ENCODE data around the gene LMX1A.

The LMX1A gene

DNA sequence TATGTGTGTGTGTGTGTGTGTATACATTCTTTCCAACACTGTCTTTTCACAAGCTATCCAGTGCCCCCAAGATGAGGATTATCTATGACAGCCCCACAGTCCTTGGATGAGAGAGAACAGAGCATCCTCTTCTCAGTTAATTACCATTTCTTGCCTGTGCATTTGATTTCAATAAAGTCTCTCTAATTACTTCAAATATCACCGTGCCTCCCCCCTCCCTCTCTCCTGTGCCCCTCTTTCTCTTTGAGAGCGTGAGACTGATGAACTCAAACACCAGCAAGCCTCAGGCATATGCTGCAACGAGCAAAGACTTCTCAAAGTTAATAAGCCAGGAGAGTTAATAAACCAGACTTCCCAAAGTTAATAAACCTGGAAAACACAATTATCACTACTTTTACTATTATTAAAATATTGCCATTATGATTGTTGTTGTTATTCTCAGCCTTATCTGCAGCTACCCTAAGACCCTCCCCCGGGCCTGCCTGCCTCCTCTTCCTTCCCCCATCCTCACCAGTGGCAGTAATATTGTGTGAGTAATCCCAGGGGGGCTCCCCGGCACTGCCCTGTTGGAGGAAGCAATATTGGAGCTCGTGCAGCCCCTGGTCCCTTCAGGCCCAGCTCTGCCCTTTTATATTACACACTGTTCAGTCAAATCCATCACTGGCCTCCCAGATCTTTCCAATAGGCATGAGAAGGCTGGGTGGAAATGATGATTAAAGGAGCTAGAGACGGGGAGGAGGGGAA is 30.9 kb downstream of the LMX1A start:
- no peak for ATAC-seq
- DNase-seq, result no peak

DNA sequence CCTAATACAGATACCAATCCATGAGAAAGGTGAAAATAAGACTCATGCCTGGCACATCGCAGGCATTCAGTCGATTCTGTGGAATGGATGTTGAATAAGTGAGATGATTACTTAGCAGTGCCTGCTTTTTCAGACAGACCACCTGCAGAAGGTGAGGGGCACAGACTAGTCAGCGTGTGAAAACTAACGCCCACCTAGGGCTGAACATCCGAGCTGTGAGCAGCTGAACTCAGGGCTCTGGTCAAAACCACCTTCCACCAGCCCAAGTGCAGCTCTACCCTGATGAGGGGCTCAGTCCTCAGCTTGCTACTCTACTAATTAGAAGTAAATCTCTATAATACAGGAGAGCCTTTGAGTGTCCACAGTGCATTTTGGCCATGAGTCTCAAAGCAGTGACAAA is 32.5 kb downstream of the LMX1A start:
- no peak for DNase-seq
- ATAC-seq, result no peak

DNA sequence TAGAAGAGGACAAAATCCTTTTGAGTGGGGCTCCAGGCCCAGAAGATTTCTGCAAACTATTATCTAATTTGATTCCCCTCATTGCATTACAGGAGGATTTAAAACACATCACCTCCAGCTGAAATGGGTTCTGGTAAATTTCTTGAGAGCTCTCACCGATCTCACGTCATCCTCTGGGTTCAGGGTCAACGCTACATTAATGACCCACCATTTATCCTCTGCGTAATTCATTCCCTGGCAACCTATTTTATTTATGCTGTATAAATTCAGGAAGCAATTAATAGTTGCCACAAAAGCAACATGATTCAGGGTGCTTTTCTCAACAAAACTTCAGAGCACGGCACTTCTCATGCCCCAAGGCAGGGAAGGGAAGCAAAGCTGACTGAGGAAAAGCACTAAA is 38.9 kb downstream of the LMX1A start:
- DNase-seq (no peak), ATAC-seq (no peak)

DNA sequence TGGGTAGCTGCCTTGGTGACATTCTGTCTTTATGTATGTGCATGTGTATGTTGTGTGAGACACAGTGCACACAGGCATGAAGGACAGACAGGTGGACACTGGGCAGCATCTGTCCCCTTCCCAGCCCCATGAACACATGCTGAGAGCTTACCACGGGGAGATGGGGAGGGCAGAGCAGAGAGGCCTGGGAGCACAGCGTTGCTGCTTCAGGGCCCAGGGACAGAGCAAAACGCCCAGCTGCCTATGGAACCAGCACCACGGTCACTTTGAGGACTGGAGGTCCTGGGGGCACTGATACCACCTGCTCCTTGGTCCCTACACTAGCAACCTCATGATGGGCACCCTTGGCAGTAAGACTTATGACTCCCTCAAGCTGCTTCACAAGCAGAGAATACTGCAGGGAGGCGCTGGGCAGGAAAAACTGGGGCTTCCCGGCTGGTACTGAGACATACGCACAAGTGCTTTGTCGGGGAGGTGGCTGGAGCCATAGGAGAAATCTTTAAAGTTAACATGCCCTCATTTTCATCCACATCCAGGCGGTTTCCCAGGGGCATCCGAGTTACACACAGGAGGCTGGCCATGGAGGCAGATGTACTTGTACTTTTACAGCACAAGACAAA is 40.3 kb downstream of the LMX1A start:
- no peak for DNase-seq
- ATAC-seq, result no peak

DNA sequence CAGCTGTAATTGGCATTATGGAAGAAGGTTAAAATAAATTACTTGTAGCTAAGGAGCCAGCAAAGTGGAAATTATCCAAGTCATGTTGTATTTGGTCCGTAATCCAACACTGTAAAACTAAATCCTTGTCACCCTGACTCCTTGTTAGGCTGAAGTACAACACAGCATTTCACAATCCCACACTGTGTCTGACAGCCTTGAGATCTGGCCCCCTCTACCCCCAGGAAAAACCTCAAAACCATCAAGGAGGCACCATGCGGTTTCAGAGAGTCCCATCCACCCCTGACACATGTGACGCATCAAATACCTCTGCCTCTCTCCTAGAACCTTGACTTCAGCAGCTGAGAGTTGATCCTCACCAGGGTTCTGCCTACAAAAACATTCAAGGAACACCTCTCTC is 41.0 kb downstream of the LMX1A start:
- ATAC-seq, result no peak
- no peak for DNase-seq

DNA sequence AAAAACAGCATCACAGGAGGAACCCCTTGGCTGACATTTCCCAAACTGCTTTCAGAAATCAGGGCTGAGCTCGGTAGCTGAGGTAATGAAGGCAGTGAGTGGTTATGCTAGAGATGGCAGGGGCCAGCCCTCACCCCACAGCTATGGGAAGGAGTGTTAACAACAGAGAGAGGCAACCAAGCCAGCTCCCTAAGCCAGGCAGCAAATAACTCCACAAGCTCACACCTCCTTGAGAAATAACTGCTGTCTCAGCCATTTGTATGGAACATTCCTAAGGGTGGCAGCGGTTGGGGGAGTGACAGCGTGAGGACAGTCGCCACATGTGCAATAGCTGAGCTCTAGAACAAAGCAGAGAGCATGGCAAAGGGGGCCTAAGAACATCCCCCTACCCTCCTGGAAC is 42.6 kb downstream of the LMX1A start:
- DNase-seq, result no peak
- ATAC-seq, result no peak

DNA sequence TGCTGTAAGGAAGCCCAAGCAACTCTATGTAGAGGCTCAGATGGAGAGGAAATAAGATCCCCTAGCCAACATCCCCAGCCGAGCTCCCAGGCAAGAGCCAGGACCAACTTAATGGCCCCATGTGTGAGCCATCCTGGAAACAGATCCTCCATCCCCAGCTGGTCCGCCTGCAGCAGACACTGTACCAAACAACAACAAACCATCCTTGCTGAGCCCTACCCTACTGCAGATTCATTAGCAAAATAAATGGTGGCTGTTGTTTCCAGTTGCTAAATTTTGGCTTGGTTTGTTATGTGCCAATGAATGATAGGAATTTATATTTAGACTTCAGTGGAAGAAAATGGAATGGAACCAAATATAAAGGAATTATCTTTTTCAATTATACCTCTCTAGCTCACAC is 43.9 kb downstream of the LMX1A start:
- no peak for ATAC-seq
- no peak for DNase-seq

DNA sequence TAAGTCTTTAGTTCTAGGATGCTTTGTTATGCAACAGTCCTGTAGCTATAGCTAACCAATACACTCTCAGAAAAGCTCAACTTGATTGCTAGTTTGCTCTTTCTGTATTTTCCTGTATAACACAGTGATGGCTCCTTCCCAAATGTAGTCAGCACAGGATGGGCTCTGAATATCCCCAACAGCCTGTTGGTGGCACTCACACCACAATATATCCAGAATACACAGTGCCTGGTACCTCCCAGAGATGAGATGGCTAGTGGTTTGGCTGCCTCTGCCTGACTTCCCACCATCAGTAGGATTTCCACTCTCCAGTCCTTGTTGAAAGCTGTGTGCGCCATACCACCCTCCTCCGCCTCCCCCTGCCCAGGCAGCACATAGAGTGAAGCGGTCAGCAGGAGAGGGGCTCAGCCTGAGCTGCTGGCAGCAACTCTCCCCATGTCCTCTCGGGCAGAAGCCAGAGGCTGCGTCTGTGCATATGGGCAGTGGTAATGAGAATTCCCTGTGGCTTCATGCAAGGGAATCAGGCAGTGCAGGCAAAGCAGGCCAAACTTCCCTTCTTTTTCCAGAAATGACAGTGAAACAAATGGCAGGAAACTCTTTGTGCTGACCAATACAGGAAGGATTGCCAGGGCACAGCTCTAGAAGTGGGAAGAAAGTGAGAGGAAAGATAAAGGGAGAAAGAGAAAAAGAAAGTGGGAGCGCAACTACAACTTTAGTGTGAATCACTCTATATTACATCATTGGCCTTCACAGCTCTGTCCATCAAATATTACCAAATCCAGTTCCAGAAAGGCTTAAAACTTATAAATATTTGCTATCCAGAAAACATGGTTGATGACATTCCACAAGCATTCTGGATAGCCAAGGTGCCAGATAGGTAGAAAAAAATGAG is 49.7 kb downstream of the LMX1A start:
- no peak for DNase-seq
- no peak for ATAC-seq

DNA sequence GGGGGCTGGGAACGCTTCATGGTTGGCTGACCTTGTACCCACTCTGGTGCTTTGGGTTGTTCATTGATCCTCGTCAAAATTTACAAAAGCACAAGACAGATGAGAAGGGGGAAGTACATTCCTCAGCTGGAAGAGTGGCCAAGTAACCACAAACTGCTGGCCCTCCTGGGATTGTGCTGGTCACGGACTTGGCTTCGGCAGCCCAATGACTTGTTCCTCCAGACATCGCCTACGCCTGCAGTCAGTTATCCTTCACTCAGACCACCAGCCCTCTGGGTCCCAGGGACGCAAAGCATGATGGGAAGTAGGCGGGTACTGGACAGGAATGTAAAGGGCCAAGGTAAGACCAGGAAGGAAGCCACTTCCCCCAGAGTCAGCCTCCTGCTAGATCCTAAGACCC is 53.1 kb downstream of the LMX1A start:
- no peak for ATAC-seq
- no peak for DNase-seq

DNA sequence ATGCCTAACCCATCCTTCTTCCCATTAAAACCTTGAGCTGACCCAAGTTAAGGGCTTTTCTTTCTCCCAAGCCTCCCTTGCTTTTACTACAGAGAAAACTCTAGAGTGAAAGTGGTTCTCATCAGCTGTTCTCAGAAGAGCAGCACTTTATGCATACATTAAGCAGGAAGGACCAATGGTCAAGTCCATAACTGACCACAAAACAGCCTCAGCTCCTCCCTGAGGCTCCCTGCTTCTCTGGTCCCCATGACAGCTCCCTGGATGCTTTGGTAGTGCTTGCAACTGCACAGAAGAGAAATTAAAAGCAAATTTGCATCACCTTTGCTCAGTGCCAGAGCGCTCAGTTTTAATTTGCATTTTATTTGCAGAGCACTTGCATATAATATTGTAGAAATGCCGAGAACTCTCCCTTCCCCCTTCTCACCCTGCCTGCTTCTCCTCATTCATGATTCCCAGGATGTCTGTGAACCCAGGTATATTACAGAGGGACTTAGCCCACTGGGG is 56.1 kb downstream of the LMX1A start:
- ATAC-seq, result no peak
- no peak for DNase-seq

DNA sequence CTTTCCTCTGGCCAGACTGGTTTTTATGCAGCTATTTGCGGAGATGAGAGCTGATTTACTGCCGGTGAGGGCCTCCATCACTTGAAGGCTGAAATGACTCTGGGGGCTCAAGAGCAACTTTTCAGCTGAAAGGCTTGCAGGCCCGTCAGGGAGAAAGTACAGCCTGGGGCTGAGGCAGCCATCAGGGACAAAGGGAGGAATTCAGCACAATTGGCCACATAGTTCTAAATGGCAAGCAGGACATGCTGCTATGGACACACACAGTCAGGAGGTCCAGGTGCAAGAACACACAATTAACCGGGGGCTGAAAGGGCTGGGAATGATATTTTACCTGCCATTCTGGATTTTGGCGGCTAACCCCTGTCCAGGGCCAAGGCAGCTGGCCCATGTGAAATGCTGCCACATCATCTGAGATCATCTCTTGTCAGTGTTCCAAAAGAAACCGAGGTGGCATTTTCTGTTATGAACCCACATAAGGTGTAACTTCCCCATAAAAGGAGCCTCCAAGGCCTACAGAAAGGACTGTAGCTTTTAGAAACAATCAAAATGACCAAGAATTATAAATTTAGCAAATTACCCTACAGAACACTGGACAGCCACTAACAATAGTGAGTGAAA is 58.2 kb downstream of the LMX1A start:
- DNase-seq (no peak), ATAC-seq (no peak)

DNA sequence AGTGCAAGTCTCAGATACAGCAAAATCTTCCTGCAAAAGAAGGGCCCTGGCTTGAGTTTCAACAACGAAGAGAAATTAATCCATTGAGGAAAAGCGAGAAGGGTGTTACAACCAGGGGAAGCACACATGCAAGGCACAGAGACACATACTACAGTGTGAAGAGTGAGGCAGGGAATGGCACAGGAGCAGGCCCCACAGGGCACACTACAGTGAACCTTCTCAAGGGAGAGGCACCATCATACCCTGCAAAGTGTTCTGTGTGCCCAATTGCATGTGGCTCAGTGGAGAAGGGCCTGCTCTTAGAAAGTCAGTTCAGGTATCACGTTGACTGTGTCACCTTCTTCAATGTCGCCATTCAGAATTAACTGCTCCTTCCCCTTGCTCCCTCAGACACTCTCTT is 60.3 kb downstream of the LMX1A start:
- ATAC-seq (no peak), DNase-seq (no peak)

DNA sequence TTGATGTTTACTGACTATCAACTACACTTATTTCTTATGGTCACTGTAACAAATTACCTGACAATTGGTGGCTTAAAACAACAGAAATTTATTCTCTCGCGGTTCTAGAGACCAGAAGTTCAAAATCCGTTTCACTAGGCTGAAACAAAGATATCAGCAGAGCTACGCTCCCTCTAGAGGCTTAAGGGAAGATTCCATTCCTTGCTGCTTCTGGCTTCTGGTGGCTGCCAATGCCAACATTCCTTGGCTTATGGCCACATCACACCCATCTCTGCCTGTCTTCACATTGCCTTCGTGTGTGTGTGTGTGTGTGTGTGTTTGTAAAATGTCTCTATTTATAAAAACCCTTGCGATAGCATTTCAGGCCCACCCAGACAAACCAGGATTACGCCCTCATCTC is 66.4 kb downstream of the LMX1A start:
- no peak for DNase-seq
- no peak for ATAC-seq

DNA sequence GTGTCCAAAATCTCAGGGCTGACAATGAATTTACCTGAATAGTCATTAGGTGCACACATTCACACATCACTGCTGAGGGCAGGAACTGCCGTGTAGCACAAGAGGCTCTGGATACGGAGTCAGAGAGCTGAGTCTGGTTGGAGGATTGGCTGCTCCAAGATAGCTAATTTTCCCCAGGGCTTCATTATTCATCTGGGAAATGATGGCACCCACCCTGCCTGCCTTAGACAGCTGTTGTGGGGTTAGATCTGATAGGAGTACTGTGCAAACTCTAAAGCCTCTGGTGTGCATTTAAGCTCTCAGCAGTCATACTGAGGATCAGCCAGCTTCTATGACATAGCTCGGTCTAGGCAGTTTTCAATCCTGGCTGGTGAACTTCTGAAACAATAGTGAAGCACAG is 67.0 kb downstream of the LMX1A start:
- ATAC-seq, result no peak
- no peak for DNase-seq

DNA sequence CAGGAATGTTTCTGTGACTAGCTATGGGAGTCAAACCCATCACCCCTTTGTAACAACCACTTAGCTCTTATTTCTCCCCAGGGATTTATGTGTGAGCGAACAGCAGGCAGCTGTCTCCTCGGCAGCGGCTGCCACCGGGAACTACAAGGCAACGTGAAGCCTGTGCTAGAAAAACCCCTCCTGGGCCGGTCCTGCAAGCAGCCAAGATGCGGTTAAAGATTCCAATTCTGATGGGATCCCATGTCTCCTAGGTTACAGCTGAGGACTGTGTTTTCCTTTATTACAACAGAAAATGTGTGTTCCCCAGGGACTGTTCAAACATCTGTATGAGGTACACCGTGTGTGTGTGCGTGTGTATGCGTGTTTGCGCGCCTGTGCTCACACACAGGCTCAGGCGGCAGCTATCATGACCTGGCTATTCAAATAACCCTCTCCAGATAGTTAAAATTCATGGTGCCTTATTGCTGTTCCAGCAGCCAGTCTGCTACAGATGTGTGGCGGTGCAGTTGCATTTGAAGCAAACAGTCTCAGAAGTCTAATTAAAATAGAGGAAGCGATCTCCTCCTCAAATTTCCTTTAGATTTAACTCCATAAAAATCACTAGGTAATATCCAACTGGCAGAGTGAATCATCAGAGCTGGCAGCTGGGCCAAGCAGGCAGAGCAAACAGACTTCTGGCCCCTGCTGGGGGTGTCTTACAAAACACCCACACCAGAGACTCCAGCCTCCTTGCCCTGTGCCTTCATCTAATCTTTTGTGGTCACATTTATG is 68.0 kb downstream of the LMX1A start:
- no peak for ATAC-seq
- DNase-seq, result no peak

DNA sequence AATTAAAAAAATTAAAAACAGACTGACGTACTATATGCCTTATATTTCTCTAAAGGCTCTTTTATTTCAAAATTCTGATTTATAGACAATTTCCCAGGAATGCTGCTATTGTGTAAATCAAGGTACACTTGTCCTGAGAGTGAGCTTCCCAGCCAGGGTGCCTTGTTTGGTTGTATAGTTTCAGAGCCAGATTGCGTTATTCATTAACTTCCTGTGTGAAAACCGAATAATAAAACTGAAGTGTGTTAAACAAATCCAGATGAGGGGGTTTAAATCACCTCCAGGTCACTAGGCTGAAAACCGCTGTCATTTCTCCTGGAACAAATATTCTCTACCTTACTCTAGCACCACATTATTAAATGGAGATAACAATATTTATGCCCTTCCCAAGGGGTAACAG is 68.7 kb downstream of the LMX1A start:
- ATAC-seq (no peak), DNase-seq (no peak)

DNA sequence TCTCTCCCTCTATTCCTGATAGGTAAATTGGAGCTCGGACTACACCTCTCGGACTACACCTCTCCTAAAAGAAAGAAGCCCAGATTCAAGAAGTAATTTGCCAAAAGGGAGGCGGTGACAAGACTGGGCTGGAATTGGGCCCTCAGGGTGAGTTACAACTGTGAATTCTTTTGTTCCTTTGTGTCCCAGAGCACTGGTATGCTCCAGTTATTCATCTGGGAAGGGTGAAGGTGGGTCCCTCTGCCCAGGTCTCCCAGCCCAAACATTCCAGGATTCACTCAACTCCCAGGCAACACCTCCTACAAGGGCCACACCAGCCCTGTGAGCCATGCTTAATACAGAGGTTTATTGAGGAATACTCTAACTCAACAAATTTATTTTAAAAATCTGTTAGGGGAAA is 69.2 kb downstream of the LMX1A start:
- ATAC-seq (no peak), DNase-seq (no peak)

DNA sequence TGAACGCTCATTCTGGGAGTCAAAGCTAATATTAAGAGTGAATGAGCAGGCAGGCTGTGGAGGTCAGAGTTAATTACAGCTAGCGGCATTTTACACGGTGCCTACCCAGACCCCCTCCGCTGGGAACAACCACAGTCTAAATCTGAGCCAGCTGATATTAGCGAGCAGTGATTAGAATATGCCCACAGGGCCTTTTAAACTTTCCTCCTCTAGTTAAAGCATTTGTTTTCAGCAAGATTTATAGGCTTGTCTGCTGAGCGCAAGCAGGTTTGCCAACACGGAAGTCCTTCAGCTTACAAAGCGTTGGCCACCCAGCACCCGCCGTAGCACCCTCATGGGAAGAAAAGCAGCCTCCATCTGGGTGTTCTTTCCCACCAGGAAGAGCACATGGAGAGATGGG is 72.1 kb downstream of the LMX1A start:
- ATAC-seq (no peak), DNase-seq (no peak)

DNA sequence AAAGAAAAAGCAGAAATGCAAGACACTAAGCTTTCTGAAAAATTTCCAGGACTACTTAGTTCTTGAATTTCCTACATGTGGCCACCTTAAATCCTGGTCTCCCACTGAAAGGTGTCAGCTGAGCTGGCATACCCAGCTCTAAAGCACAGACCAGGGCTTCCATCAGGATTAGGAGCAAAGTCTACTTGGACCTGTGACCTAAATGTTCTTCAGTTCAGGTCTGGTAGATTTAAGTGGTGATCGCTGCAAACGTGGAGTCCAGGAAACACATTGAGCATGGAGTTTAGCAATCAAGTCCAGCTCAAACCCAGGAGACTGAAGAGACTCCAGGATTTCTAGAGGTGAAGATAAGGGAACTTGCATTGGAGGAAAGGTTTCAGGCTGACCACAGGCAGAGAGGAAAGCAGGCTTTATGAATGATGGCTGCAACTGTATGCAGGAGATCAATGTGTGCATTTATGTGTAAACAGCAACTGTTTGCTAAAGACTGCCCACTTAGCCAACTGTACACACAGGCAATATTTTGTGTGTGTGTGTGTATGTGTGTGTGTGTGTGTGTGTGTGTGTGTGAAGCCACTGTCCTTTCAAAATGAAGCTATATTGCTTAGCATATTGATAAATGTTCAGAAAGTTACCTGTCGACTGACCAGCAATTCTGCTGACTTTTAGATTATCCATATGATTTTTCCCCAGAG is 75.2 kb downstream of the LMX1A start:
- no peak for DNase-seq
- no peak for ATAC-seq

DNA sequence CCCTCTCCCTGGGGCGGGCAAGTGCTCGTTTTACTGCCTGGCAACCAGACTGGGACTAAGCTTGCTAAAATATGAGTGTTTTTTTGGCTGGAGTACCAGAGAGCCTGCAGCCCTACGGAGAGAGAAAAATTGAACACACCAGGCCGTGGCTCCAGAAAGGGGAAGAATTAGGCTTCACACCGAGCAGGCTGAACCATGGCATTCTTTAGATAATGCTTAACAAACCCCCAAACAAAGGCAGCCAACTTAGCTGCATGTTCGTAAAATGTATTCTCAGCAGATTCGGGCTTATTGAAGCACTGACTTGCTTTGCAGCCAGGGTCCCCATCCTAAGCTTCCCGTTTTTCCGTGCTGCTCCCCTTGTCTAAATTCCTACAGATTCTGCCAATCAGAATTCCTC is 76.6 kb downstream of the LMX1A start:
- ATAC-seq (no peak), DNase-seq (no peak)

DNA sequence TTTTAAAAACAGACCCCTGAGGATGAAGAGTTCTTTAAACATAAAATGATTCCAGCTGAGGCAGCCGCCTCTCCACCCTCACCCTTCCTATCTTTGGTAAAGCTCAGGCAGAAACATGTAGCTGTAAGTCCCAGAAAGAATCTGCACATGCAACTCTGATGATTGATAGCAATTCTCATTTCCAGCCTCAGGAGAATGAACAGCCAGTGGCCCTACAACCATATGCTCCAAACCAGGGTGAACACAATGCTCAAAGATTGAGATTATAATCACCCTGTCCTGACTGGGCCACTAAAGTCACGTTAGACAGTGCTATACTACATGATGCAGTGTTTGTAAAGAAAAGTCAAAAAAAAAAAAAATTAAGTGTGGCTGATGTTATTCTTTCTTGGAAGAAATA is 80.2 kb downstream of the LMX1A start:
- no peak for DNase-seq

More for the DNA sequence above, 80.2 kb downstream of the LMX1A start:
- ATAC-seq, result no peak

Data from stimulated activated naive CD8-positive, alpha-beta T cell treated with anti-CD3 and anti-CD28 coated beads, Interleukin-15, Interleukin-2, amounts not matched to agents 100 U/mL and 50 U/mL, for 24 hours (primary cell).